Gastrocnemius medialis (tissue), 4 donors: ENCODE results near the gene CXCL12. TPM values are rescaled to one million over a fixed set of nuclear protein-coding genes. Genes with fewer than 3 reads are reported as not detected.

Experiments
- ATAC-seq, 2 donors: fragments of 150-250 bp; one replicate each; pipeline ENCODE4 v1.9.1; 2016
- DNase-seq, 2 donors: peaks; one replicate each; pipeline ENCODE4 v3.0.0-alpha.2; 2019
- H3K27ac ChIP-seq, 4 donors: fragments of 200-600 bp; sonication (generic); 1 replicate in 1 of 4; 2 replicates in 3 of 4; pipeline ENCODE4 v1.5.1; 2016 to 2018; ENCODE audit warnings: mild to moderate bottlenecking in 2 of 4, moderate library complexity in 1 of 4
- H3K27me3 ChIP-seq, 3 donors: fragments of 200-600 bp; sonication (generic) in 2 of 3; 1 replicate in 1 of 3; 2 replicates in 2 of 3; pipeline versions ENCODE4 v1.5.1 to v1.6.0; 2016 to 2019; ENCODE audit warnings: mild to moderate bottlenecking in 1 of 3, moderate library complexity in 1 of 3
- H3K36me3 ChIP-seq, 2 donors: fragments of 200-600 bp; sonication (generic) in 1 of 2; one replicate each; pipeline ENCODE4 v1.5.1; 2017 to 2018
- H3K4me1 ChIP-seq, 2 donors: fragments of 200-600 bp; sonication (generic) in 1 of 2; one replicate each; pipeline ENCODE4 v1.5.1; 2016 to 2017; ENCODE audit warnings: mild to moderate bottlenecking in 2 of 2
- H3K4me3 ChIP-seq, 4 donors: fragments of 200-600 bp; sonication (generic) in 3 of 4; 1 replicate in 1 of 4; 2 replicates in 3 of 4; pipeline ENCODE4 v1.5.1; 2016 to 2019; ENCODE audit warnings: mild to moderate bottlenecking in 2 of 4
- H3K9me3 ChIP-seq, 3 donors: fragments of 200-600 bp; sonication (generic) in 2 of 3; 1 replicate in 1 of 3; 2 replicates in 2 of 3; pipeline ENCODE4 v1.5.1; 2016 to 2019
- CTCF ChIP-seq, 5 experiments: fragments of 450-650 bp in 3 of 5; fragments of 200-600 bp in 2 of 5; sonication (generic) in 2 of 5; IDR thresholded peaks in 4 of 5; conservative IDR thresholded peaks in 1 of 5; 1 replicate in 4 of 5; 2 replicates in 1 of 5; pipeline ENCODE4 v1.5.1; 2016 to 2019; ENCODE audit warnings: antibody characterized with exemption in 5 of 5, mild to moderate bottlenecking in 3 of 5, moderate library complexity in 3 of 5
- POLR2A ChIP-seq, 2 donors: fragments of 450-650 bp; IDR thresholded peaks; one replicate each; pipeline ENCODE4 v1.6.1; 2017; ENCODE audit warnings: antibody characterized with exemption in 2 of 2, mild to moderate bottlenecking in 2 of 2, moderate library complexity in 2 of 2
- in situ Hi-C, 4 donors: fragments of 200-750 bp; cut with MboI; loops; one replicate each; pipeline versions ENCODE4 v1.15.0 to v1.8.0; 2017; ENCODE audit warnings: low sequenced_read_pairs in 4 of 4
- intact Hi-C: fragments of 100-400 bp; cut with DNase I; formaldehyde crosslinking; loops from one replicate; pipeline ENCODE4 v1.15.1; 2023; ENCODE audit warnings: low total_unique reads
- total RNA-seq, 4 donors: library from RNA; depleted of rRNA; stranded (reverse); fragments of >200 nt; gene quantifications; one replicate each; pipeline versions ENCODE4 v1.1.0 to v1.2.3, GENCODE V29; 2016

CXCL12 gene
- total RNA-seq, 4 donors from 2014 or later, result 8.6 to 22.0 (median 18.0) TPM

GRCh38 chr10:44393051-44393630, 8.2 kb upstream of the CXCL12 start:
- H3K9me3 ChIP-seq, result no peaks in the 10 kb centered on the region
- H3K27me3 ChIP-seq, result no peaks in the 10 kb centered on the region
- H3K36me3 ChIP-seq, result no peaks in the 10 kb centered on the region
- intact Hi-C loops, result no loop called here
- H3K27ac ChIP-seq, result no peak overlapping the region
- DNase-seq (no peak), ATAC-seq (no peak)
- in situ Hi-C loops, result loop anchor here in 3 of 4 donors (5.0 to 25.0 kb wide), 3 partner anchors 469 to 721 kb away; no protein-coding TSS in a partner anchor
- H3K4me1 ChIP-seq, result no peaks in the 10 kb centered on the region
- TF ChIP-seq POLR2A (IDR thresholded peaks at IDR 0.05) (no peak), CTCF (IDR thresholded peaks at IDR 0.05 in 4 of 5, conservative IDR thresholded peaks at IDR 0.05 in 1 of 5) (no peak)
- no peak overlapping the region for H3K4me3 ChIP-seq

- no peaks in the 10 kb centered on the region for H3K4me1 ChIP-seq
- DNase-seq, result no peak
- H3K4me3 ChIP-seq, result no peak overlapping the region
- H3K27ac ChIP-seq, result no peak overlapping the region
- intact Hi-C loops (no loop called here), in situ Hi-C loops (loop anchor here in 3 of 4 donors (5.0 to 25.0 kb wide), 3 partner anchors 470 to 720 kb away; no protein-coding TSS in a partner anchor)
- no peak for TF ChIP-seq POLR2A (IDR thresholded peaks at IDR 0.05)
- no peak for TF ChIP-seq CTCF (IDR thresholded peaks at IDR 0.05 in 4 of 5, conservative IDR thresholded peaks at IDR 0.05 in 1 of 5)
- no peaks in the 10 kb centered on the region for H3K27me3 ChIP-seq
- H3K9me3 ChIP-seq, result no peaks in the 10 kb centered on the region
- no peaks in the 10 kb centered on the region for H3K36me3 ChIP-seq
- no peak for ATAC-seq
These were observed 7.5 kb upstream of the CXCL12 start for GRCh38 chr10:44392420-44392819.

GRCh38 chr10:44391981-44392380, 7.1 kb upstream of the CXCL12 start:
- no peaks in the 10 kb centered on the region for H3K4me1 ChIP-seq
- H3K9me3 ChIP-seq, result no peaks in the 10 kb centered on the region
- no peak for ATAC-seq
- H3K27me3 ChIP-seq, result no peaks in the 10 kb centered on the region
- in situ Hi-C loops (loop anchor here in 3 of 4 donors (5.0 to 25.0 kb wide), 3 partner anchors 470 to 720 kb away; no protein-coding TSS in a partner anchor), intact Hi-C loops (no loop called here)
- TF ChIP-seq POLR2A (IDR thresholded peaks at IDR 0.05) (no peak), CTCF (IDR thresholded peaks at IDR 0.05 in 4 of 5, conservative IDR thresholded peaks at IDR 0.05 in 1 of 5) (no peak)
- H3K36me3 ChIP-seq, result no peaks in the 10 kb centered on the region
- no peak overlapping the region for H3K4me3 ChIP-seq
- H3K27ac ChIP-seq, result no peak overlapping the region
- DNase-seq, result no peak

GRCh38 chr10:44390585-44391072, 5.7 kb upstream of the CXCL12 start:
- intact Hi-C loops, result no loop called here
- TF ChIP-seq POLR2A (IDR thresholded peaks at IDR 0.05) (no peak), CTCF (IDR thresholded peaks at IDR 0.05 in 4 of 5, conservative IDR thresholded peaks at IDR 0.05 in 1 of 5) (no peak)
- in situ Hi-C loops, result loop anchor here in 3 of 4 donors (5.0 to 25.0 kb wide), 3 partner anchors 472 to 718 kb away; no protein-coding TSS in a partner anchor
- Histone ChIP-seq H3K27ac (no peak overlapping the region), H3K9me3 (no peaks in the 10 kb centered on the region), H3K36me3 (no peaks in the 10 kb centered on the region), H3K4me3 (no peak overlapping the region), H3K4me1 (no peaks in the 10 kb centered on the region), H3K27me3 (no peaks in the 10 kb centered on the region)
- ATAC-seq (no peak), DNase-seq (no peak)
